Peyer's patch (tissue), 4 donors: ENCODE results near the gene C1QTNF6. TPM values are rescaled to one million over a fixed set of nuclear protein-coding genes. Genes with fewer than 3 reads are reported as not detected.
A peak's percentile ranks its signal among the peaks of the same experiment; 100 is the strongest.

Source experiments
- DNase-seq, 3 donors: peaks; one replicate each; pipeline ENCODE4 v3.0.0-alpha.2; 2017 to 2019
- H3K27ac ChIP-seq, 4 donors: fragments of 200-600 bp; sonication (generic); one replicate each; pipeline ENCODE4 v1.5.1; 2016 to 2019
- H3K27me3 ChIP-seq, 2 donors: fragments of 200-600 bp; sonication (generic); one replicate each; pipeline ENCODE4 v1.5.1; 2019
- H3K36me3 ChIP-seq, 3 donors: fragments of 200-600 bp; sonication (generic); one replicate each; pipeline ENCODE4 v1.5.1; 2016 to 2019
- H3K4me1 ChIP-seq, 4 donors: fragments of 200-600 bp; sonication (generic); one replicate each; pipeline ENCODE4 v1.5.1; 2016 to 2019
- H3K4me3 ChIP-seq, 4 donors: fragments of 200-600 bp; sonication (generic); 1 replicate in 3 of 4; 2 replicates in 1 of 4; pipeline ENCODE4 v1.5.1; 2016 to 2019; ENCODE audit warnings: mild to moderate bottlenecking in 1 of 4
- H3K9me3 ChIP-seq, 4 donors: fragments of 200-600 bp; sonication (generic); one replicate each; pipeline ENCODE4 v1.5.1; 2016 to 2019; ENCODE audit warnings: mild to moderate bottlenecking in 1 of 4
- POLR2A ChIP-seq, 2 donors: fragments of 450-650 bp; IDR thresholded peaks; one replicate each; pipeline ENCODE4 v1.5.1; 2017; ENCODE audit warnings: antibody characterized with exemption in 2 of 2, mild to moderate bottlenecking in 2 of 2, moderate library complexity in 2 of 2
- total RNA-seq, 4 donors: library from RNA; depleted of rRNA; stranded (reverse); fragments of >200 nt; gene quantifications; one replicate each; pipeline ENCODE4 v1.1.0, GENCODE V29; 2016
- TF ChIP-seq, protein P1 (sequence below), 6 experiments: fragments of 450-650 bp in 4 of 6; fragments of 200-600 bp in 2 of 6; sonication (generic) in 1 of 6; IDR thresholded peaks; one replicate each; pipeline ENCODE4 v1.5.1; 2017 to 2019; ENCODE audit warnings: antibody characterized with exemption in 6 of 6, mild to moderate bottlenecking in 3 of 6, moderate library complexity in 1 of 6

The C1QTNF6 gene
- total RNA-seq, 4 donors from 2014 or later: 3.9 to 9.4 (median 5.9) TPM

DNA sequence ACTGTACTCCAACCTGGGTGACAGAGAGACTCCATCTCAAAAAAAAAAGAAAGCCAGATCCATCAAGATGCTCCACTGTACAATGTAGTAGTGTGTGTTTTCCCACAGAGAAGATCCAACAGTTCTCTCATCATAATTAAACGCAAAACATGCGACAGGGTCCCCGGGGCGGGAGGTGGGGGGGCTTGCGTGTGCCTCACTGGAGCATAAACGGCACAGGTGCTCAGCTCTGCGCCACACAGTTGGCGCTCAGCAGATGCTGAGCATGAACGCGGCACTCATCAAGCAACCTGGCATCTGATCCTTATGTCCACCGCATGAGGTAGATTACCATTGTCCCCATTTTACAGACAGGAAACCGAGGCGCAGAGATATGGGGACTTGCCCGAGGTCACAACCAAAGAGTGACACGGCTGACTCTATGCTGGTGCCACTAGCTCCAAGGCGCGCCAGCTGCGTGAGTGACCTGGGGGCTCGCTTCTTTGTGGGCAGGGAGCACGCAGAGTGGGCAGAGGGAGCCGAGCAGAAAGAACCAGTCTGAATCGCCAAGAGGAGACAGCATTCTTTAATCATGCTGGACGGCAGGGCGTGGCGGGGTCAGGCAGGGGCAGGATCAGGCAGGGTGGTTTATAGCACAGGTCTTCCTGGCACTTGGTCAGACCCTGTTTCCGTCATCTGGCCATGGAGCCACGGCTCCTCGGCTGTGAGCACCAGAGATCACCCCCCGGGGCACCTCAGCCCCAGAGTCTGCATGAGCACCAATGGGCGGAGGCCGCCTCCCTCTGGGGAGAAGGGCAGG is 8.2 kb downstream of the C1QTNF6 start:
- Histone ChIP-seq H3K4me1 (peaks cover 0 to 49% (median 13%) of the 10 kb centered on the region in 4 donors), H3K27me3 (no peaks in the 10 kb centered on the region), H3K4me3 (no peak overlapping the region), H3K27ac (no peak overlapping the region), H3K9me3 (no peaks in the 10 kb centered on the region), H3K36me3 (no peaks in the 10 kb centered on the region)
- TF ChIP-seq POLR2A (IDR thresholded peaks at IDR 0.05): no peak
- TF ChIP-seq, protein P1, sequence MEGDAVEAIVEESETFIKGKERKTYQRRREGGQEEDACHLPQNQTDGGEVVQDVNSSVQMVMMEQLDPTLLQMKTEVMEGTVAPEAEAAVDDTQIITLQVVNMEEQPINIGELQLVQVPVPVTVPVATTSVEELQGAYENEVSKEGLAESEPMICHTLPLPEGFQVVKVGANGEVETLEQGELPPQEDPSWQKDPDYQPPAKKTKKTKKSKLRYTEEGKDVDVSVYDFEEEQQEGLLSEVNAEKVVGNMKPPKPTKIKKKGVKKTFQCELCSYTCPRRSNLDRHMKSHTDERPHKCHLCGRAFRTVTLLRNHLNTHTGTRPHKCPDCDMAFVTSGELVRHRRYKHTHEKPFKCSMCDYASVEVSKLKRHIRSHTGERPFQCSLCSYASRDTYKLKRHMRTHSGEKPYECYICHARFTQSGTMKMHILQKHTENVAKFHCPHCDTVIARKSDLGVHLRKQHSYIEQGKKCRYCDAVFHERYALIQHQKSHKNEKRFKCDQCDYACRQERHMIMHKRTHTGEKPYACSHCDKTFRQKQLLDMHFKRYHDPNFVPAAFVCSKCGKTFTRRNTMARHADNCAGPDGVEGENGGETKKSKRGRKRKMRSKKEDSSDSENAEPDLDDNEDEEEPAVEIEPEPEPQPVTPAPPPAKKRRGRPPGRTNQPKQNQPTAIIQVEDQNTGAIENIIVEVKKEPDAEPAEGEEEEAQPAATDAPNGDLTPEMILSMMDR (IDR thresholded peaks at IDR 0.05): no peak
- DNase-seq: peak in 2 of 3 donors; percentile 59 to 68

DNA sequence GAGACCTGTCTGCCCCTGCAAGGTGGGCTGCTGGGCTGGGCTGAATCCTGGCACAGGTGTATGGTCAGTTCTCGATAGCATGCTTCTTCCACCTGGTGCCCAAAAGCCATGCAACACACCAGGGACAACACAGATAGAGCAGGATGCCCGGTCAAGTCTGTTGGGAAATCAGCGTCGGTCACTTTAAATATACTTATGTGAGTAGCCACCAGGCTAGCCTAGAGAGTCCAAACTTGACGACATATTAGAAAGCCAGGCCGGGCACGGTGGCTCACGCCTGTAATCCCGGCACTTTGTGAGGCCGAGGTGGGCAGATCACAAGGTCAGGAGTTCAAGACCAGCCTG is 8.9 kb downstream of the C1QTNF6 start:
- Histone ChIP-seq H3K27ac (peak overlapping the region in 3 of 4 donors; percentile 32 to 76 (median 50)), H3K4me1 (peaks cover 0 to 49% (median 13%) of the 10 kb centered on the region in 4 donors)

DNA sequence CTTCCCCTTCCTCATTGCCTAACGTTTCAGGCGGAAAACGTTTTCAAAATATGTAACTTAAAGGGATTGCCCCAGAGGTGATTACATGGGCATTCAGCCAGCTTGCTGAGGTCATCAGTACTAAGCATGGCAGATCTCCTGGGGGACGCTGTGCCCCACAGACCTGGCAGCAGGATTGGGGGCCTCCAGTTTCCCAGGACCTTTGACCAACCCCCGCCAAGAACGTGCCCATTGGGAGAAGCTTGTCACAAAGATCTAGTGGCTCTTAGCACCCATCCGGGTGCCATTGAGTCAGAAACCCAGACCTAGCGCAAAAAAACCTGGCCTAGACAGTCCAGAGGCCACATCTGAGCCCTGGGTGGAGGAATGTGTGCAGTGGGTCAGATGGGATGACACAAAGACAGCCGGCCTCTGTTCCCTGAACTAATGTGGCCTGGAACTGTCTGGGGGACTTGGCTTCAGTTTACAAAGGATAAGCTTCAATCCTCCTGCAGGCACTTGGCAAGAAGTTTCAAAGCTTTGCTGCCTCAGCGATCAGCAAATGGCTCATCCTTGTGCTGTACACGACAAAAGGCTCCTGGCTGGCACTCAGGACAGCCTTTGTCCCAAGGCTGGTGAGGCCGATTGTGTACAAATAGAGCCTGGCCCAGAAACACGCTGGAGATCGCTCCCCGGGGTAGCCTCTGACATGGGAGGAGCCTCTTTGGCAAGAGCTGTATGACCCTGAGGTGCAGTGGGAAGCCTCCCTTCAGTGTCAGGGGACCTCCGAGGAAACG is 9.5 kb downstream of the C1QTNF6 start:
- peaks cover 0 to 49% (median 13%) of the 10 kb centered on the region in 4 donors for H3K4me1 ChIP-seq
- peak in 2 of 3 donors; percentile 61 to 77 for DNase-seq

More for the DNA sequence above, 8.9 kb downstream of the C1QTNF6 start:
- TF ChIP-seq, protein P1 (IDR thresholded peaks at IDR 0.05): no peak
- TF ChIP-seq POLR2A (IDR thresholded peaks at IDR 0.05): no peak
- peak in 1 of 3 donors; percentile 44 for DNase-seq
- H3K9me3 ChIP-seq: no peaks in the 10 kb centered on the region
- no peaks in the 10 kb centered on the region for H3K36me3 ChIP-seq
- H3K4me3 ChIP-seq: no peak overlapping the region
- no peaks in the 10 kb centered on the region for H3K27me3 ChIP-seq

DNA sequence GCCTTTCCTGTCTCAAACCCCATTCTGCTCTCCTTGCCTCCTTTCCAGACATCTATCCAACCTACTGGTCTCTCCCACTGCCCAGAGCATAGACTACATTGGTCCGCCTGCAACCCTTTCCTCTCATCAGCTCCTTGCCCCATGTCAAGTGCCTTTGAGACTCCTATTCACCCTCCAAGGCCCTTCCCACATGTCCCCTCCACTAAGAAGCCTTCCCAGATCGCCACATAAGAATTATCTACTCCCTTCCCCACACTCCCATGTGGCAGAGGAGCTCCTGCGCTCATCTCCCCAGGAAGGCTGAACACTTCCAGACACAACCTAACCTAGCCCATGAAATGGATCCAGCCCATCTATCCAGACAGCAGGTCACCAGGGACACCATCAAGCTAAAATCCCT is 10.3 kb downstream of the C1QTNF6 start:
- TF ChIP-seq, protein P1 (IDR thresholded peaks at IDR 0.05): no peak
- TF ChIP-seq POLR2A (IDR thresholded peaks at IDR 0.05): no peak
- Histone ChIP-seq H3K4me1 (peaks cover 0 to 49% (median 13%) of the 10 kb centered on the region in 4 donors), H3K36me3 (no peaks in the 10 kb centered on the region), H3K4me3 (no peak overlapping the region), H3K27me3 (no peaks in the 10 kb centered on the region), H3K27ac (peak overlapping the region in 3 of 4 donors; percentile 32 to 76 (median 50)), H3K9me3 (no peaks in the 10 kb centered on the region)
- DNase-seq: peak in 2 of 3 donors; percentile 18 to 33

More for the DNA sequence above, 9.5 kb downstream of the C1QTNF6 start:
- TF ChIP-seq POLR2A (IDR thresholded peaks at IDR 0.05): no peak
- TF ChIP-seq, protein P1 (IDR thresholded peaks at IDR 0.05): no peak
- Histone ChIP-seq H3K9me3 (no peaks in the 10 kb centered on the region), H3K27me3 (no peaks in the 10 kb centered on the region), H3K4me3 (no peak overlapping the region), H3K36me3 (no peaks in the 10 kb centered on the region), H3K27ac (peak overlapping the region in 3 of 4 donors; percentile 32 to 76 (median 50))

DNA sequence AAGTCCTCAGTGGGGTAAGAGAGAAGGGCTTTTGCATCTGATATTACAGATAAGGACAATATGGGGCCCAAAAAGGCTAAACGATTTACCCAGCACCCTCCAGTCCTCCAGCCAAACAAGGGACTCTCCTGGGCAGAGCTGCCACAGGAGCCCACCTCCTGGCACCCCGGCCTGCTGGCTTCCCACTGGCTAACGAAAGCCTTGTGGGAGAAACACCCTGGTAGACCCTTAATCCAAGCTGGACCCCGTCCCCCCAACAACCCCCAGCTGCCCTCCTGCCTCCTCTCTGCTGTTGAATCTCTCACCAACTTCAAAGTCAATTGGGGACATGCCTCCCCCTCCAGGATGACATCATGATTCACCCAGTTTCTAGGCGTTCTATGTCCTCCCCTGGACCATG is 10.8 kb downstream of the C1QTNF6 start:
- Histone ChIP-seq H3K4me1 (peaks cover 0 to 49% (median 13%) of the 10 kb centered on the region in 4 donors), H3K9me3 (no peaks in the 10 kb centered on the region), H3K27me3 (no peaks in the 10 kb centered on the region), H3K36me3 (no peaks in the 10 kb centered on the region), H3K4me3 (no peak overlapping the region), H3K27ac (peak overlapping the region in 2 of 4 donors; percentile 40 to 52)
- TF ChIP-seq, protein P1 (IDR thresholded peaks at IDR 0.05): no peak
- TF ChIP-seq POLR2A (IDR thresholded peaks at IDR 0.05): no peak
- DNase-seq: peak in 1 of 3 donors; percentile 34
